ENCODE data around the gene HCFC1R1.
"Not testable (repeated sequence)": the region's sequence is repeated elsewhere in the genome, so short reads cannot be mapped to it uniquely, and the experiment has no call there.

The HCFC1R1 gene

DNA sequence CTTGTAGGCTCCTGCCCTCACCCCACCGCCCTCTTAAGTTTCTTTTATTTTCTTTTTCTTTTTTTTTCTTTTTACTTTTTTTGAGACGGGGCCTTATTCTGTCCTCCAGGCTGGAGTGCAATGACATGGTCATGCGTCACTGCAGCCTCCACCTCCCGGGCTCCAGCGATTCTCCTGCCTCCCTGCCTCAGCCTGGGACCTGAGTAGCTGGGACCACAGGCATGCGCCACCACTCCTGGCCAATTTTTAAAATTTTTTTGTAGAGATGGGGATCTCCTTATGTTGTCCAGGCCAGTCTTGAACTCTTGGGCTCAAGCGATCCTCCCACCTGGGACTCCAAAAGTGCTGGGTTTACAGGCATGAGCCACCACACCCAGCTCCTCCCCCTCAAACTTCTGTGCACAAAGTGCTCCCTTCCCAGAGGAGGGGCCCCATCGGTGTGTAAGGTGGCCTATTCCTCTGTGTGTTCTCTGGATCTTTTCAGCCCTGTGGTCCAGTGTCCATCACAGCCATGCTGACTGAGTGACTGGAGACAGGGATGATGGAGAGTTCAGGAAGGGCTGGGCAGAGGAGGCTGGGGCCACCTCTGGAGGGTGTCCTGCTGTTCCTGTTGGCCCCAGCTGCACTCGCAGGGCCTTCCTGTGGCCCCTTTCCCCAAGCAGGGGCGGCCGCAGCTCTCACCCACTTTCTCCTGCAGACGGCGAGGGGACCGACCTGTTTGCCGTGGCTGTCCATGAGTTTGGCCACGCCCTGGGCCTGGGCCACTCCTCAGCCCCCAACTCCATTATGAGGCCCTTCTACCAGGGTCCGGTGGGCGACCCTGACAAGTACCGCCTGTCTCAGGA lies 32.8 kb upstream of the HCFC1R1 start:
- DNase-seq = no peak

DNA sequence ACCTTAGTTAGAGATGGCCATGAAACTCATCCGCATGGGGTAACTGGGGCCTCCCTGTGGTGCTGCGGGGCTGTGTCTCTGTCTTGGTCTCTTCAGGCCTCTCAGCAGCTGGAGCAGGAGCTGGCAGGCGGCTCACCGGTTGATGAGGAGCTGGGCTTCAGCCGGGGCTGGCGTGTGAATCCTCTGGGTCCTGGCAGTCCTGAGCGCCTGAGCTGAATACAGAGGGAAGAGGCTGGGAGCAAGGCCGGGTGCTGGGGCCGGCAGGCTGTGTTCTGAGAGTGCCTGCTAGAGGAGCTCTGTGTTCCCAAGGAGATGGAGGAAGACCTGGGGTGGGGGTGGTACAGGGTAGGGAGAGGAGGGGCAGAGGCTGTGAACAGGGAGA lies 32.0 kb upstream of the HCFC1R1 start:
- DNase-seq = not testable (repeated sequence)

DNA sequence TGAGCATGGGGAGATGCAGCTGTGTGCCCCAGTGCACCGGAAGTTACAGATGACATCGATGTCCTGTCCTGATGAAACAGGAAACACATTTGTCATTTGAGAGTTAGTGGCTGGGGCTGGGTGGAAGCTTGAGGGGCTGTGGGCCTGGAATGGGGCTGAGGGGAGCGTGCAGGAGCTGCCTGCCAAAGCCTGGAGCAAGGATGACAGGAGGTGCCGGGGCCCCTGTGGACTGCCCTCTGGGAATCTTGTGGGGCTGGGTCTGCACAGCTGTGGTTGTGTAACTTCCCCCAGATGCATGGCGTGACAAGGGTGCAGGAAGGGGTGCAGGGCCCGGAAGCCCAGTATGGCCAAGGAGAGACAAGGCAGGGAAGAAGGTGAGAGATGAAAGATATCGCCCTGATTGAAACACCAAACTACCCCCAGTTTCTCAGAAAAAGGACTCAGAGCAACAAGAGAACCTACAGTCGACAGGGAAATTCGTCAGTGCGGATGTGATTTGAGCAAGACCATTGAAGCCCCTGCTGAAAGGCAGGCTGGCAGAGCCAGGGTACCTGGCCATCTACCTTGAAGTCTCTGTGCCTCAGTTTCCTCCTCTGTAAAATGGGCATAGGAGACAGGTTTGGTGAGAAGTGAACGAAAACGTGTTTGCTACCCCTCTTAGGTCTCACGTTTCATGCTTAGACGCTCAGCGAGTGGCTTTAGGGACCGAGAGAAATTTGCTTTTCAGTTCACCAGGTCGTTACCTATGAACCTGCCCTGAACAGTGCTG lies 31.4 kb upstream of the HCFC1R1 start:
- no peak for DNase-seq

DNA sequence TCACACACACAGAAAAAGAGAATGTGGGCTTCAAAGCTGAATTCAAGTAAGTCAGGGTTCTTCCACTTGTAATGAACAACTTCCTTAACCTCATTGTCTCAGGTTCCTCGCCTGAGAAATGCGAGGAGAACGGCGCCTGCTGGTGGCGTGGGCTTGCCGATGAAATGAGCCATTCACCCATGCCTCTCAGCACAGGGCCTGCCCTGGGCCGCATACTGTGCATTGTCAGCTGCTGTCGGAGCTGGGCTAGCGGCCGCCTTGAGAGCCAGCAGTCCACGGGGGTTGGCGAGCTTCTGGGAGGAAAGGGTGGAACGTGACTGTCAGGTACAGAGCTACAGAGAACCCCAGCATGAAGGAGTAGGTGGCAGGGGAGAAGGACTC lies 29.6 kb upstream of the HCFC1R1 start:
- DNase-seq = not testable (repeated sequence)

DNA sequence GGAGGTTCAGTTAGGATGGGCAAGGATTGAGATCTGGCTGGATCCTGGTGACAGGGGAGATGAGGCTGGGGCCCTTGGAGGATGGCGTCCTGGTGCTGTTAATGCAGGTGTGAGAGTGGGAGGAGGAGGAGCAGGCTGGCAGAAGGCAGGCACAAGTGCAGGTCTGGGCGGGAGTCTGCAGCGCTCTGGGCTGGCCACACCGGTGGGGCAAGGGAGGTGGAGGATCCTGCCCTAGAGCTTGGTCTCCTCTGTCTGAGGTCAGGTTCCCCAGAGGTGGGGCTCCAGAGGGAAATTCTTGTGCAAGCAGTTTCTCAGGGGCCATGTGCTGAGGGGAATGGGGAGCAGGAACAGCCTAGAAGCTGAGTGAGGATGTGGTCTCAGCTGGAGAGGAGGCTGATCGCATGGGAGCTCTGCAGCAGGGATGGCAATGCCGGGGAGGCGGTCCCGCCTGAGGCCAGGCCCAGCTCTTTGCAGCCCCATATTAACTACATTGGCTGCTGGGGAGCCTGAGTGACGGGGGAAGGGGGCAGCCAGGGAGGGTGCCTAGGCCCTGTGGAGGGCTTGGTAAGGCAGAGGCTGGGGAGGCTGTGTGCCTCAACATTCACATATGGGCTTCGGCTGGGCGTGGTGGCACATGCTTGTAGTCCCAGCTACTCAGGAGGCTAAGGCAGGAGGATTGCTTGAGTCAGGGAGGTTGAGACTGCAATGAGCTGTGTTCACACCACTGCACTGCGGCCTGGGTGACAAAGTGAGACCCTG lies 29.0 kb upstream of the HCFC1R1 start:
- DNase-seq = not testable (repeated sequence)

DNA sequence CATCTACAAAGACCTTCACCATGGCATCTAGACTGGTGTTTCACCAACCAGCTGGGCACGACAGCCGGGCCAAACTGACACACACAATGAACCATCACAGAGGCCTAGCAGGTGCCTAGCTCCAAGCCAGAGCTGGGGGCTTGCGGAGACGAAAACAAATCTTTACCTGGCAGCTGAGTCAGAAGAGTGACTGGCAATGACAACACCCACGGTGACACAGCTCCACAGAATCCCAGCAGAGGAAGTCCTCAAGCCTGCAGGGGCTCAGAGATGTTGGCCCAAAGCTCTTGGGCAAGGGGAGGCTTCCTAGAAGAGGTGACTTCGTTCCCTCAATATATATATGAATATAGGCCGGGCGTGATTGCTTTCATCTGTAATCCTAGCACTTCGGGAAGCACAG lies 27.8 kb upstream of the HCFC1R1 start:
- no peak for DNase-seq

DNA sequence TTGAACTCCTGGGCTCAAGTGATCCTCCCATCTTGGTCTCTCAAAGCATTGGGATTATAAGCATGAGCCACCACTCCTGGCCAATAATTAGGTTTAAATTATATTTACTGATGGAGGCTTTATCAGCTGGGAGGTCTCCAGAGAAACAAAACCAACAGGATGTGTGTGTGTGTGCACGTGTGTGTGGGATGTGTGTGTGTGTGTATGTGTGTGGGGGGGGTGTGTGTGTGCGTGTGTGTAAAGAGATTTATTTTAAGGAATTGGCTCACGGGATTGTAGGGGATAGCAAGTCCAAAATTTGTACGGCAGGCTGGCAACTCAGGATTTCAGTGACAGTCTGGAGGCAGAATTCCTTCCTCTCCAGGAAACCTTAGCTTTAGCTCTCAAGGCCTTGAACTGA lies 27.3 kb upstream of the HCFC1R1 start:
- no peak for DNase-seq

DNA sequence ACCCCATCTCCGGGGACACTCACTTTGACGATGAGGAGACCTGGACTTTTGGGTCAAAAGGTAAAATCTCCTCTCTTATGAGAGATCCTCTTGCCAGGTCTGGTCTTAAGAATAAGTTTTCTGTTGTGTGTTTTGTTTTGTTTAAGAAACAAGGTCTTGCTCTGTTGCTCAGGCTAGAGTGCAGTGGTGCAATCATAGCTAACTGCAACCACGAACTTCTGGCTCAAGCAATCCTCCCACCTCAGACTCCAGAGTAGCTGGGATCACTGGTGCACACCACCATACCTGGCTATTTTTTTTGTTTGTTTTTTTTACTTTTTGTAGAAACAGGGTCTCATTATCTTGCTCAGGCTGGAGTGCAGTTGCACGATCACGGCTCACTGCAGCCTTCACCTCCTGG lies 26.7 kb upstream of the HCFC1R1 start:
- no peak for DNase-seq

DNA sequence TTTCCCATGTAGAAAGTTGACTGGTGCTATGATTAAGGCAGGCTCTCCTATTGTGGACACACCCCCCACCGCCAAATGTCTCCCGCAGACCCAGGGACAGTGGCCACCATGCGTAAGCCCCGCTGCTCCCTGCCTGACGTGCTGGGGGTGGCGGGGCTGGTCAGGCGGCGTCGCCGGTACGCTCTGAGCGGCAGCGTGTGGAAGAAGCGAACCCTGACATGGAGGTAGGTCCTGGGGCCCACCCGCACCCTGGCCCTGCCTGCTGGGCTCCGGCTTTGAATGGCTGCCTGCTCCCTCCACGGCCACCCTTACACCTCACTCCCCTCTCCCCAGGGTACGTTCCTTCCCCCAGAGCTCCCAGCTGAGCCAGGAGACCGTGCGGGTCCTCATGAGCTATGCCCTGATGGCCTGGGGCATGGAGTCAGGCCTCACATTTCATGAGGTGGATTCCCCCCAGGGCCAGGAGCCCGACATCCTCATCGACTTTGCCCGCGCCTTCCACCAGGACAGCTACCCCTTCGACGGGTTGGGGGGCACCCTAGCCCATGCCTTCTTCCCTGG lies 26.3 kb upstream of the HCFC1R1 start:
- DNase-seq = no peak

DNA sequence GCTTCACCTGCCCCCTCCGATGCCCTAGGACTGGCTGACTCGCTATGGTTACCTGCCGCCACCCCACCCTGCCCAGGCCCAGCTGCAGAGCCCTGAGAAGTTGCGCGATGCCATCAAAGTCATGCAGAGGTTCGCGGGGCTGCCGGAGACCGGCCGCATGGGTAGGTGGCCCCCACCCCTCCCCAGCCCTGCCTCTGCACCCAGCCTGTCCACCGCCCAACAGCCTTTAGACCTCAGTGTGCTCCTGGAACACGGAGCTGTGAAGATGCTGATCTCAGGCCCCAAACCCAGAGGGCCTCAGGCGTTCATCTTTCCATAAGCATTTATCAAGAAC lies 23.6 kb upstream of the HCFC1R1 start:
- DNase-seq = no peak

DNA sequence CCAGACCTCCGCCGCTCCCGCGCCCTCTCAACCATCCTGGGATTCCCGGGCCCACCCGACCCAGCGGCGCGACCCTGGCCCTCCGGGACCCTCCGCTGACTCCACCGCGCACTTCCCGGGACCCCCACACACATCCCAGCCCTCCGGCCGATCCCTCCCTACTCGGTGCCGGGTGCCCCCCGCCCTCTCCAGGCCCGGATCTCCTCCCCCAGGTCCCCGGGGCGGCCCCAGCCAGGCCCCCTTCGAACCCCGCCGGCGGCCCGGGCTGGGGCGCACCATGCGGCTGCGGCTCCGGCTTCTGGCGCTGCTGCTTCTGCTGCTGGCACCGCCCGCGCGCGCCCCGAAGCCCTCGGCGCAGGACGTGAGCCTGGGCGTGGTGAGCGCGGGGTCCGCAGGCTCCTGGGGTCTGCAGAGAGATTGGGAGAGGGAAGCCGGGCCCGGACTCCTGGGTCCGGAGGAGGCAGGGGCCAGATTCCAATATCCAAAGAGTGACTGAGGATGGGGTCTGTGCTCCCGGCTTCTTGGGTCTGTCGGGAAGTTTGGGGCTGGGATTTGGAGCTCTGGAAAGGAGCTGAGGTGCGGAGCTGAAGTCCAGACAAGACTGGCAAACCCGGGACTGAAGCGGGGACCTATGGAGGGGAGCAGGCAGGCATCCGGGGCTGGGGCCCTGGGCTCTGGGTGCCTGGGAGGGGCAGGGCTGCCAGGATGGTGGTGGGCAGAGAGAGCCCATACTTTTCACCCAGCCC lies 23.1 kb upstream of the HCFC1R1 start:
- DNase-seq = no peak

DNA sequence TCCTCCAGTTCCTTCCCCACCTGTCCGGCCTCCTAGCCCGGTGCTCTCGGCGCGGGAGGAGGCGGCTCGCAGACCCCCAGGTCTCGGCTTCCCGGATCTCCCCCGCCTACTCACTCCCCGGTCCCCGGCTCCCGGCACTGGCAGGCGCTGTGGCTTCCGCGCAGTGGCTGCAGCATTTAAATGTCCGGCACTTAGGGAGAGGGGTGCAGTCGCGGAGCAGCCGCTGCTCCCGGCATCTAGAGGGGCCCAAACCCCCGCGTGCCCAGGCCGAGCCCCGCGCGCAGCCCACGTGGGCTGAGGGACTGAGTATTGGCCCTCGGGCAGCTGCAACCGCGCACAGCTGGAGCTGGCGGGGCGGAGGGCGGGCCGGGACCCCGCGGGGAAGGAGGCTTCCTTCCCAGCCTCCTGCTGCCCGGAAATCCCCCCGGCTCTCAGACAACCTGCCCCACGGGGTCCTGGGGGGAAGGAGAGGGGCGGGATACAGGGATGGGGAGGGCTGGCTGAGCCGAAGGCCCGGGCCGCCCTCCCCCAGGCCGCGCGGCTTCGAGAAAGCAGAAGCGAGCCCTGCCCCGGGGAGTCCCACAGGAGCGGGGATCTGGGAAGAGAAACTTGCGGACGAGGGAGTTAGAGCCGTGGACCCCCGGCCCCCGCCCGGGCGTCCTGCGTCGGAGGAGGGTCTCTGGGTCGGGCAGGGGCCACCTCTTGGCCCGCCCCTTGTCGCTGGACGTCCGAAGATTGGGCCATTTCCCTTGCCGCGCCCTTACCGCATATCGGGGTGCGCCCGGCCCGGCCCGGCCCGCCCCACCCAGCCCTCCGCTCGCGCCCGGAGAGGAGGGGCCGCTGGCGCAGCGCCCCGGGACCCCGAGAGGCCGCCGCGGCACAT lies 22.3 kb upstream of the HCFC1R1 start, which contains the start of gene MMP25:
TSS of gene MMP25 (plus strand) at position 804 of the 883 bp plus-strand sequence. CDS start 357 bp downstream, outside the sequence.
- DNase-seq = peak; percentile 85

DNA sequence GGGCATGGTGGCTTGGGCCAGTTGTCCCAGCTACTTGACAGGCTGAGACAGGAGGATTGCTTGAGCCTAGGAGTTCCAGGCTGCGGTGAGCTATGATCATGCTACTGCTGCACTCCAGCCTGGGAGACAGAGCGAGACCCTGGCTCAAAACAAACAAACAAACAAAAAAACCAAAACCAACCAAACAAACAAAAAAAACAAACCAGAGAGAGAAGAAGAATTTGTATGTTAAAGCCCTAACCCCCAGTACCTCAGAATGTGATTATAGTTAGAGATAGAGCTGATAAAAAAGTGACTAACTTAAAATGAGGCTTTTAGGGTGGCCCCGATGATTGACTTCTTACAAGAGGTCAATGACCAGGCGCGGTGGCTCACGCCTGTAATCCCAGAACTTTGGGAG lies 21.0 kb upstream of the HCFC1R1 start:
- DNase-seq = no peak

DNA sequence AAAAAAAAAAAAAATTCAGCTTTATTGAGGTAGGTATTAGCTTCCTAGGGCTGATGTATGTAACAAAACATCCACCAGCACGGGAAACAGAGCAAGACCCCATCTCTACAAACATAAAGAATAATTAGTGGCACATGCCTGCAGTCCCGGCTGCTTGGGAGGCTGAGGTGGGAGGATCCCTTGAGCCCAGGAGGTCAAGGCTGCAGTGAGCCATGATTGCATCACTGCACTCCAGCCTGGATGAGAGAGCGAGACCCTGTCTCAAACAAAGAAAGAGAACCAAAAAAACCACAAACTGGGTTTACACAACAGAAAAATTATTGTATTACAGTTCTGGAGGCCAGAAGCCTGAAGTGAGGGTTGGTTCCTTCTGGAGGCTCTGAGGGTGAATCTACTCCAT lies 18.6 kb upstream of the HCFC1R1 start:
- DNase-seq = no peak

DNA sequence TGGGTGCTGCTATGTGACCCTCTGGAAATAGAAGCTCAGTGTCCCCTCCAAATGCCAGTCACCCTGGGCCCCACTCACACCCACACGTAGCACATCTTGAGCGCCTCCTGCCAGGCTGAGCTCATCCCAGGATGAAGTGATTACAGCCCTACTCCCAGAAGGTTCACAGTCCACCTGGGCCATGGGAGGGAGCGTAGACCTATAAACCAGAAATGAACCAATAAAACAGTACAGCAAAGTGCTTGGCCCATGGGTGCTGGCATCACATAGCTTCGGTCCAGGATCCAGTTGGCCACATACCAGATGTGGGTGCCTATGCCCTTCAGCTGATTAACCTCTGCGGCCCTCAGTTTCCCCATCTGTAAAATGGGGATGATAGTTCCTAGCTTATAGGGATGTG lies 15.2 kb upstream of the HCFC1R1 start:
- DNase-seq = no peak

DNA sequence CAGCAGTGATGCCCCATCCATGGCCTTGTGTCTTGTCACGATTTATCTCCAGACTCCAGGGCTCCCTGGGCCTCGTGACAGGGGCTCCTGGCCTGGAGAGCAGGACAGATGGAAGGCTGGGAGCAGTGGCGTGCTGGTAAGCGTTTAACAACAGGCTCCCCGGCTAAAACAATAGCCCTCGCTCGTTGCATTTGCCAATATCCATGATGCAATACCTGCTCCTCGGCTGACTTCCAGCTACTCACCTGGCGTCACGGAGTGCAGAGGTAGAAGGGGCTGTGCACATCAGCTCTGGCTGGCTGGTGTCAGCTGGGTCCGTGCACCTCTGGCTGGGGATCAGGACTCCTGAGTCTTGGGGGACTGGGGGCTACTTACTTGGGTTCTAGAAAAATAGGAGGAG lies 14.5 kb upstream of the HCFC1R1 start:
- no peak for DNase-seq

DNA sequence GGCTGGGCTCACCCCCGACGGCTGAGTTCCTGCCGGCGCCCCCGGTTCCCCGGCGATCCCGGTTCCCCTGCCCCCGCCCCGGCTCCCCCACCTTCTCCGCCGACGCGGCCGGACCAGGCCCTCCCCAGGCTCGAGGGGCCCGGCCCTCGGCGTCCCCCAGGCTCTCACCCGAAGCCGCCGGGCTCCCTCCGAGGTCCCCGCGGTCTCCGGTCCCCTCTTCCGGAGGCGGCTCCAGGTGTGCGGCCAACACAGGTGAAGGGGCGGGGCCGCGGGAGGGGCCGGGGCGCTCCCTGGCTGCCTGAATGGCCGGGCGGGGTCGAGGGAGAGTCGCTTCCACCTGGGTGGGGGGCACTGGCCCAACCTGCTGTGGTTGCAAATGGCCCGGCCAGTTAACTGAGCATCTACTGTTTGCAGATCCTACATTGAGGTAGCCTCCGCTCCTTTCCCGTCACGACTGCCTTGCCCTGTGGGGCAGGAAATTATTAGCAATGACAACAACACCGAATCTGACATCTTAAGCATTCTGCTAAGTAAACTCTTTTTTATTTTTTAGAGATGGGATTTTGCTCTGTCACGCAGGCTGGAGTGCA lies 13.1 kb upstream of the HCFC1R1 start, which contains the start of gene BICDL2:
TSS of gene BICDL2 (minus strand) at position 219 of the 590 bp plus-strand sequence. CDS start 1,448 bp downstream, outside the sequence.
- no peak for DNase-seq

DNA sequence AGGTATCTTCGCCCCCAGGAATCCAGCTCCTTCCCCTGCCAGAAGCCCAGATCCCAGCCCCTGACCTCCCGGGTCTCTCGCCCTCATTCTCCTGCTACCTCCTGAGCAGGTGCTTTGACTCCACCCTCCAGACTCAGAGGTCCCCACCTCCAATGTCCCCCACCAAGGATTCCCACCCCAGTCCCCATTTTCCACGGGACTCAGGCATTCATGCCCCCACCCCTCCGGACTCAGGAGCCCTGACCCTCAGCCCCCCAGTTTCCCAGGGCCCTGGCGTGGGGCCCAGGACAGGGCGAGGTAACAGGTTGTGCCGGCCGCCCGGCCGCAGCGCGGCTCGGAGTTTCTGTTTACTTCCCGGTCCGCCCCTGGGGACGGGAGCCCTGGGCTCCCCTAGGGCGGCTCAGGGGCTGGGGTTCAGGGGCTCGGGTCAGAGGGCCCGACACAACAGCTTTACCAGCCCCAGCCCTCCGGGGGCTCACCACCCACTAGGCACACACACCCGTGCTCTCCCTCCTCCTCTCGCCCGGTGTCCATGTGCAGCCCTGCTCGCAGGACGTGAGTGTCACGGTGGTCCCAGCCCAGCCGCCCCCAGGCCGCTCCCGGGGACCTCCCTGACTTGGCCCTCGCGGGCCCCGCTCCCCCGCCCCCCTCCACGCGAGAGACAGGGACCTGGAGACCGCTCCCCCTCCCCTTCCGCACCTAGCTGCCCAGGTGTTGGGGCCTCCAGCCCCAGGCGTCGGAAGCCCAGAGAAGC lies 12.4 kb upstream of the HCFC1R1 start:
- DNase-seq = no peak

DNA sequence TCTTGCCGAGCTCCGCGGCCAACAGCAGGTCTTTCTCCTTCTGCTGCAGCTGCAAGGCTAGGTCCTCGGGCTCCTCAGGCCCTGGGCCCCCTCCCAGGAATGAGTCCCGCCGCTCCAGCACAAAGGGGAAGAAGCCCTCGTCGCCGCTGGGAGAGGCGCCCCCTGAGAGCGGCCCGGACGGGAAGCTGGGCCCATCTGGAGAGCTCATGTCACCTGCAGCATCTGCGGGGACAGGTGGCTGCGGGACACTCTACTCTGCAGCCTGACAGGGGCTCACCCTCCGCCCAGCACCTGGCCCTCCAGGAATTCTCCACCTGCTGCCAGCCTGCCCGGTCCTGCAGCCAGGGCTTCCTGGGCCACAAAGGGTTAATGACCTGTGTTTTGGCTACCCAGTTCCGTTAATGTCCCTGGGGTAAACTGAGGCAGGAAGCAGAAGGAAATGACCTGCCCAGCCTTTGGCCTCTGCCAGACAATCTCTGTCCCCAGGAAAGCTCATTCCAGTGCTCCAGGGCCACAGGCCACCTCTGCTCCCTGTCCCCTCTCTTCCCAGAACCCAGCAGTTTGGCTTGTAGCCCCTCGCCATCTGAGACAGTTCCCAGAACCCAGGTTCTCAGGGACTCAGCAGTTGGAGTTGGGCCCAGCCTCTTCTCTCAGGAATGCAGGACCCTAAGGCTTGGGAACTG lies 11.7 kb upstream of the HCFC1R1 start:
- no peak for DNase-seq

DNA sequence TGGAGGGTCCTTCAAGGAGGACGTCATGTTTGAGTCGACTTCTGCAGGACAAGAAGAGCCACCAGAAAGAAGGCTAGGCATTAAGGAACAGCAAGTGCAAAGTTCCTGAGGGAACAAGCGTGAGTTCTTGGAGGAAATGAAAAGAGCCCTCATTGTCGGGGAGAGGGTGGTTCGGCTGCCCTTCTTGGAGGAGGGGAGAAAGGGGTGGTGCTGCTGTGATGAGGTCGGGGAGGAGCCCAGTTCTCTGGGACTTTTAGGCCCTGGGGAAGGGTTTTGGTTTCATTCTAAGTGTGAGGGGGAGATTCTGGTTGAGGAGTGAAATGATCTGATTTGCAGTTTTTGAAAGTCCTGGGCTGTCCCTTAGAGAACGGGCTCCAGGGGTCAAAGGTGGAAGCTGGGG lies 8.9 kb upstream of the HCFC1R1 start:
- peak; percentile 73 for DNase-seq

Measured in suppressor macrophage treated with lipopolysaccharide for 4 hours (primary cell).